SK-MEL-5 (cell line): ENCODE data around the gene INTS1. TPM values are rescaled to one million over a fixed set of nuclear protein-coding genes. Genes with fewer than 3 reads are reported as not detected.

Experiments used
- DNase-seq: peaks from one replicate; pipeline ENCODE4 v3.0.0-alpha.2; 2016; ENCODE audit warnings: low read depth, low spot score
- in situ Hi-C: cut with HindIII; loops from 2 replicates; pipeline ENCODE4 v1.10.0; 2016; ENCODE audit warnings: low sequenced_read_pairs, high pct_unique_total_duplicates, low pct_unique_long_range_greater_than_20kb
- total RNA-seq: library from RNA; depleted of rRNA; stranded (reverse); fragments of >200 nt; shearing (Covaris generic); gene quantifications from 2 replicates; pipeline ENCODE4 v1.2.3, GENCODE V29; 2014; rRNA removed

Gene INTS1
- total RNA-seq, 1 experiment from 2014 or later: 34.5 TPM

- in situ Hi-C loops: no loop called here
- DNase-seq: no peak
Observed at GRCh38 chr7:1422512-1423263, 81.5 kb downstream of the INTS1 start.

GRCh38 chr7:1421946-1422345 lies 82.2 kb downstream of the INTS1 start:
- DNase-seq: no peak
- in situ Hi-C loops: no loop called here

- in situ Hi-C loops: no loop called here
- DNase-seq: no peak
Observed at GRCh38 chr7:1421020-1421790, 83.0 kb downstream of the INTS1 start.

Other genes with a start within 250 kb of the INTS1 start
- 1.2 and 2.4 TPM in 2 replicates for gene MICALL2, start 44.9 kb downstream of the INTS1 start, total RNA-seq
- 23.6 and 24.3 TPM in 2 replicates for gene MAFK, start 26.3 kb upstream of the INTS1 start, total RNA-seq
- 0.16 and 0.19 TPM in 2 replicates for gene TMEM184A, start 51.8 kb upstream of the INTS1 start, total RNA-seq
- 118 and 130 TPM in 2 replicates for gene PSMG3, start 65.6 kb upstream of the INTS1 start, total RNA-seq
- gene ELFN1, start 165.9 kb upstream of the INTS1 start, total RNA-seq: 0.11 TPM in 2 replicates